Ramos (cell line): ENCODE data around the gene HYPK.

ENCODE experiments used
- in situ Hi-C: fragments of 300-500 bp; cut with MboI; formaldehyde crosslinking; loops from one replicate; pipeline ENCODE4 v1.14.3; 2022; ENCODE audit warnings: low sequenced_read_pairs; ENCODE audit not compliant: unreplicated experiment

Gene HYPK

DNA sequence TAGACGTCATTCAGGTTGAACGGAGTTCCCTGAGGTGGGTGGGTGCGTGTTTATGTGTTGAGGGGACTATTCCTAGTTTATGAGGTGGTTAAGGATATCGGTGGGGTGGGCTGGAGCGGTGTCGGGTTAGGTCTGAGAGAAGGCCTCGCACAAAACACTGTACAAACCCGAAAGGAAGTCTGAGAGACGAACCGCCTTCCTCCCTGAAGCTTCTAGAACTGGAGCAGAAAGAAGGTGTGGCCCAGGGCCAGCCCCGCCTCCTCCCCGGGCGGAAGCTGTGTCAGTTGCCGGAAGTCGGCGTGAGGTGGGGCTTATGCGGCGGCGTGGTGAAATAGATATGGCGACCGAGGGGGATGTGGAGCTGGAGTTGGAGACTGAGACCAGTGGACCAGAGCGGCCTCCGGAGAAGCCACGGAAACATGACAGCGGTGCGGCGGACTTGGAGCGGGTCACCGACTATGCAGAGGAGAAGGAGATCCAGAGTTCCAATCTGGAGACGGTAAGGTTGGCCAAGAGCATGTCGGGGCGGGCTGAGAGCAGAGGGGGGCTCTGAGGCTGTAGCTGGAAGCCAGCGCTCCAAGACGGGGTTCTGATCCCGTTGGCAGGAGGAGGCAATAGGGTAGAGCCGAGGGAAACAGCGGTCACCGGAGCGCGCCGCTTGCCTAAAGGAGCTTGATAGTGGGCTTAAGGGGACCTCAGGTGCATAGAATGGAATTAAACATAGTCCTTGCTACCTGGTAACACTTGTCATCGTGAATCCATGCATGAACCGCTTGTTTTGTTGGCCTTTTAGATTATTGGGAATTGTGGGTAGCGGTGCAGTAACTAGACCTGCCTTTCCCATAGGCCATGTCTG is at the start of gene HYPK:
HYPK (plus strand) TSS at position 314 of the 856 bp plus-strand sequence; CDS start at position 338, 24 bp downstream.
- in situ Hi-C loops, result loop anchor here (10.0 kb wide), 1 partner anchor 56 kb away; the partner anchor contains the start of gene PDIA3

DNA sequence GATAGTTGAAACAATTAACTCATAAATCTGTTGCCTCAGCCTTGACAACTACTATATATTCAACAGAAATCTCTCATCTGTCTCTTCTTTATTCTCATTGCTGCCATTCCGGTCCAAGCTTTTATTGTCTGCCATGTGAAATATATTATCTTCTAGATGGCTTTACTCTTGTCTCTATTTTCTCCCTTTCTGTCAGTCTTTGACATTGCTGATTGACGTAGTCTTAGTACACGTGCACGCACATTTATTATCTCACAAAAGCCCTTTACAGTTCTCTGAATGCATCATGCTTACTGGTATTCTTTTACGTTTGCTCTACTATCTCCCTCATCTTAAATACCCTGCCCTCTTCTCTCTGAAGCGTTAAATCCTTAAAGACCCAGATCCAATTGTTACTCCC is 48.5 kb upstream of the HYPK start:
- in situ Hi-C loops, result no loop called here

- in situ Hi-C loops, result no loop called here
Measured at GRCh38 chr15:43762824-43763223, 37.6 kb upstream of the HYPK start.

DNA sequence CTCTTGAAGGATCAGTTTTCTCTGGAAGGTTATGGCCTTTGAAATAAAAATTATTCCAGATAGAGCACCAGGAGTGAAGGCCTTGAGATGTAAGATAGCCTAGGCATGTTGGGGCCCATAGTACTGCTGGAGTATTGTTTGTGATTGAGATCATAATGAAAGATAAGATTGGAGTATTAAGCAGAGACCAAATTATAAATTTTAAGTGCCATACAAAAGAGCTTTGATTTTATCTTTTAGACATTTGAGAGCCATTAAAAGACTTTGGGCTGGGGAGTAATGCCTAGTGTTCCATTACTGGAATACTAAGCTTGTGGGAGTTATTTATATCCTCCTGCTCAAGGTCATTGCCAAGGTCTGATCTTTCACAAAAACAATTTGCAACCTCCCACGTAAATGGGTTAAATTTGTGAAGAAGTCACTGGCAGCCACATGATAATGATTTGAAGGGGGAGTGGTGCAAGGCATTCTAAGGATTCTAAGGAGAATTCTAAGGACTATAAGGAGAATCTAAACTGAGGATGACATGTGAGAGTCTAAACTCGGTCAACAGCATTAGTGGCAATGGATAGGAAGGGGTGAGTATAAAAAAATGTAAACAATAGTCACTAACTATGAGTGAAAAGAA is 36.5 kb upstream of the HYPK start:
- in situ Hi-C loops, result no loop called here

GRCh38 chr15:43769584-43770228 is 30.7 kb upstream of the HYPK start:
- in situ Hi-C loops, result no loop called here

- in situ Hi-C loops, result no loop called here
Measured at GRCh38 chr15:43771816-43772215, 28.6 kb upstream of the HYPK start.

GRCh38 chr15:43772624-43773023 is 27.8 kb upstream of the HYPK start:
- in situ Hi-C loops, result no loop called here

DNA sequence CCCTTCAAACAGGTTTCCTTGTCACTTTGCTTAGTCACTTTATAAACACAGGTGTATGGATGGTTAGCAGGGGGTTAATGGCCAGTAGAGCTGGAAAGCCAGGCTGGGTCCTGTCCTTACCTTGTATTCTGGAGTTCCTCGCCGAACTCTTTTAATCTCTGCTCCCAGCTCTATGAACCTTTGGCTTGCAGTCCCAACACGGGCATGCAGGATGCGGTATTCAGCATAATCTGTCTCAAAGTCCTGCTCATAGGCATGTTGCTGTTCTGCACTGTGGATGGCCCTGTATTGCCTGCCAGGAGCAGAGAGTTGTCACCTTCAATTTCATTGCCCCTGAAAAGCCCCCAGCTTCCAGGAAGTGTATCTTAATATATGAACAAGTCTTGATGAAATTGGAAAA is 26.3 kb upstream of the HYPK start:
- in situ Hi-C loops, result no loop called here

DNA sequence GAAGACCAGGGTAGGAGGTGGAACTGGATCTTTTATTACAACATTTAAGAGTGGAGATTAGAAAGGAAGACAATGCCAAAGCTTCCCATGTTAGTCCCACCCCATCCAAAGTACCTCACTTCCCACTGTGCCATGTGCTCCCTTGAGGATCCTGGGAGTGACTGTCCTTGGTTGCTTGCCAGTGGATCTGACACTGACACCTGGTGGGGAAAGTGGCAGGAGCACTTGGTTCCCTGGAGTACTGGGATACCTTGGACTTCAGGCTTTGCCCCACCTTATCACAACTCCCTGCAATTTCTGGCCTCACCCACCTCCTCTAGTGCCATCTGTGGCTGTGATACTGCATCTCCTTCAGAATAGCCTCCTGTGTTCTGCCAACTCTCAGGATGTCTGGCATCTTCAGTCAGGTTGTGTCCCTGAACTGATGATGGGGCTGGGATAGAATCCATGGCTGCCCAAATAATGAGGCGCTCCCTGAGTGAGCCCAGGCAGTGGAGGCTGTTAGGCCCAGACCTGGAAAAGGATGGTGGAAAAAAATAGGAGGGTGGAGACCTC is 24.9 kb upstream of the HYPK start:
- in situ Hi-C loops, result loop anchor here (25.0 kb wide), 1 partner anchor 937 kb away; the partner anchor contains the start of genes B2M and PATL2

DNA sequence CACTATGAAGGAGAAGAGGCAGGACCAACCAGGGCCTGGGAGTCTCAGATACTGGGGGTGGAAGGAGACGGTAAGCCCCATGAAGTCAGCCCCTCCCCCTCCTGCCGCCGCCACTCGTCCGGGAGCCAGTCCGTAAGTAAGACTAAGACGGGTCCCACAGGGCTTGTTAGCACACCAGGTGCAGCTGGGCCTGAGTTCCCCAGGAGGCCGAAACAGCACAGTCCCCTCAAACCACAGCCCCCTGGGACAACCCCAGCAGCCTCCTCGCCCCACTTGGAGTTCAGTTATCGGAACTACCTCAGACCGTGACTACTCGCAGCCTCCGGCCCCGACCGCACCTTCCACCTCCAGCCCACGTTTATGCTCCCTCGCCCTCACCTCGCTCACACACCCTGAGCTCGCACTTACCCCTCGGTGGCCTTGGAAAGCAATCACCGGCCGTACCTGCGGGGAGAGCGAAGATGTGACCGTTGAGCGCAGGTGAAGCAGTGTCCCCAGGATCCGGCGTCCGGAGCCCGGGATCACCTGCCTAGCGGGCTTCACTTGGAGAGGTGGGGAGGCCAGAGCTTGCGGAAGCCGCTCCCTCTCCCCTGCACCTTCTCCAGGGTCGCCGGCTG is 24.2 kb upstream of the HYPK start:
- in situ Hi-C loops, result loop anchor here (25.0 kb wide), 1 partner anchor 936 kb away; the partner anchor contains the start of genes B2M and PATL2

DNA sequence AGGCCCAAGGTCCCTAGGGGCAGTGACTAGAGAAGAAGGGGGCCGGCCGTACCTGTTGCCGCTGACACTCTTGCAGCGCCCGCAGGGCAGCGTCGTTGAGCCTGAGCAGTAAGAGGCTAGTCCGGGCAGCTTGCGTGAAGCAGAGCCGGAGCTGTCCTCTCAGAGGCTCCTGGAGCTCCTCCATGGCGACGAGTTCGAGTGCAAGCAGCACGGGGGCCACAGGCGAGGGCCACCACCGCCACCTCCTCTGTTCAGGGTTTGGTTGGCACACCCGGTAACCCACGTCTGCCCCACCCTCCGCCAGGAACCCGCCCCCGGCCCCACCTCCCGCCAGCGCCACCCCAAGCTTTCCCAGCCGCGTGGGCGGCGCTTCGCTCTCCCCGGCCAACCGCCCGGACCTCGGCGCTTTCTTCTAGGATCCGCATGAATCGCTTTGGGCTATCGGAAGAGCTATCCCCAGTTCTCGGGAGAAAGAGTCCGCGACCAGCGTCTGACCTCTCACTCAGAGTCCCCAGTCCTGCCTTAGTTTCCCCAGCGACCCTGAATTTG is 23.6 kb upstream of the HYPK start, which contains the start of gene ELL3:
ELL3 (minus strand) TSS at position 249 of the 549 bp plus-strand sequence; CDS start at position 184, 65 bp downstream.
- in situ Hi-C loops, result loop anchor here (25.0 kb wide), 1 partner anchor 936 kb away; the partner anchor contains the start of genes B2M and PATL2

DNA sequence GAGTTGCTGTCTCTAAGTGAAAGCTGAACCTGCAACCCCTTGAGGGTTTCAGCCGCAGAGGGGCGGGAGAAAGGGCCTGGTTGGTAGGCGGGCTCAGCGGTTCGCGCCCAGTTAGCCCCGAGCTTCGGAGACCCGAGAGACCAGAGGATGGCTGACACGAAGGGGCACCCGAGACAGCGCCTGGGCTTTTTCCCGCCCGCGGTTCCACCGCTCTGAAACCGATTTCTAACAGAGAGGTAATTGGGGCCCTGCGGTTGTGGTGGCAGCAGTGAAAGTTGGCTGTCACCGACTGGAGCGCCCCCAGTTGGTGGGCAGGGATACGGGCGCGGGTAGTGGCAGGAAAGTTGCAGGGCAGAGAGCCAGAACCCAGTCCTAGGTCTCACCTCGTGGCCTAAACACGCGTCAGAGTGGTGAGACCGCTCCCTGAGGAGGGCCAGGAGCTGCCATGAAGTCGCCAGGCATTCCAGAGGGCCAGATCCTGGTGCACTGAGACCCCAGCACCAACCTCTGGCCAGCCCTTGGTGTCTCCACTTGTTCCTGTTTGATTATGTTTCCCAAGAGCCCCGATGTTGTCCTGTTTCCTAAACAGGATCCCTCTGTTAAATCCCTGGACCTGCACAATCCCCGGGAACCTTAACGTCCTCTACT is 23.0 kb upstream of the HYPK start:
- in situ Hi-C loops, result loop anchor here (25.0 kb wide), 1 partner anchor 935 kb away; the partner anchor contains the start of genes B2M and PATL2

DNA sequence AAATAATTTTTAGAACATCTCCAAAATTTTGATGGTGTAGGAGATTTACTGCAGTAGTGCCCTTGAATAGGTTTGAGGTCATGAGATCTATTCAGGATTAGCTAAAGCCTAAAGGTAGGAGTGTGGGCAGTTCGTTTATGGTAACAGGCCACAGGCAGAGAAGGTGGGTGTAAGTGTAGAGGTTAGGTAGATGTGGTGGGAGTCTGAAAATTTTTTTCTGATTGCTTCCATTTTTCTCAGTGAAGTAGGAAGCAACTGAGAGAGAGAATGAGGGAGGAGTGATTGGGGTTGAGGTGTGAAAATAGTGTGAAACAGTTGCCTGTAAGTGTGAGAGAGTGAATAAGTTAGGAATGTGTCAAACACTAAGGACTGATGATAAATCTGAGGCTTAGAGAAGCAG is 21.4 kb upstream of the HYPK start:
- in situ Hi-C loops, result loop anchor here (25.0 kb wide), 1 partner anchor 933 kb away; the partner anchor contains the start of genes B2M and PATL2

DNA sequence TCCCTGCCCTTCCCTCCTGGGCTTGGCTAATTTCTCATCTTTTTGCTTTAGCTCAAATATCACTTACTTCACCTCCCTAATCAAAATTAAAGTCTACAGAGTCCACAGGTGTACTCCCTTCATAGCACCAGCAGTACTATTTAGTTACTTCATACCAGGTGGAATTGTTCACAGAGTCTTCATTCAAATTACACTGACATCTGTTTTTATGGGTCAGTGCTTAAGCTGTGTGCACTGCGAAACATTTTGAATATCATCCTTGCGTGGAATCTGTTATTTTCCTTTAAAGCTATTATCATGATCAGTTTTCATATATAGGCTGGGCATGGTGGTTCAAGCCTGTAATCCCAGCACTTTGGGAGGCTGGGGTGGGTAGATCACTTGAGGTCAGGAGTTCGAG is 11.0 kb upstream of the HYPK start:
- in situ Hi-C loops, result loop anchor here (25.0 kb wide), 1 partner anchor 923 kb away; the partner anchor contains the start of genes B2M and PATL2

DNA sequence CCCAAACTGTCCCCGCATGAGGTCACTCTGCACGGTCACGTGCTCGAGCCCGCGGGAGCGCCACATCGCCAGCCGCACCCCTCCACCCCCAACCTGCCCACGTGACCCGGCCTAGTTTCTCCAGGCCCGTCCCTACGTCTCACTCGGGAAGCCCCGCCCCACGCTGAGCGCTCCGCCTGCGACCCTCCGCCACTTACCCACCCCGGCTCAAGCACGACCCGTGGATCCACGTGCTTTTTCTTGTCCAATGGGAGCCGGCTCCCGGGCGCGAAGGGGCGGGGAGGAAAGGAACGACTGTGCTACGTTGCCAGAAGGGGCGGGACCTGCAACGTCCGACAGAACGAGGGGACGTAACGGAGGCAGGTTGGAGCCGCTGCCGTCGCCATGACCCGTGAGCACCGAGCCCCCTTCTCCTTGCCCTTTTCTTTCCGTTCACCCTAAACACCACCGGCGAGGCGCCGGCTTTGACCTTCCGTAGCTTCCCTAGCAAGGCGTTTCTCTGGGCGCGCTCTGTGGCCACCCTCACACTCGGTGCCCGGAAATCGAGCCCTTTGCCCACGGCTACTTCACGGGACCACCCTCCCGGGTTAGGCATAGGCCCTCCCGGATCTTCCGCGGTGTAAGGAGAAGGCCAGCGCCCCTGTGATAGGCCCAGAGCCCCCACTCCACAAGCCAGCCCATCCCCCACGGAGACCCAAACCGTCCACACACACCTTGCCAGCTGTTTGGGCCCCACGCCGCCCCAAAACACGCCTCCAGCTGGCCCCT is 8.2 kb upstream of the HYPK start, which contains the start of gene SERF2:
SERF2 (plus strand) TSS at position 328 of the 768 bp plus-strand sequence; CDS start at position 385, 57 bp downstream.
- in situ Hi-C loops, result loop anchor here (25.0 kb wide), 1 partner anchor 920 kb away; the partner anchor contains the start of genes B2M and PATL2

GRCh38 chr15:43792761-43793476 is 7.5 kb upstream of the HYPK start:
- in situ Hi-C loops, result loop anchor here (25.0 kb wide), 1 partner anchor 919 kb away; the partner anchor contains the start of genes B2M and PATL2

GRCh38 chr15:43793647-43794046 is 6.8 kb upstream of the HYPK start:
- in situ Hi-C loops, result loop anchor here (25.0 kb wide), 1 partner anchor 919 kb away; the partner anchor contains the start of genes B2M and PATL2
